ENCODE data around the gene FGF3. TPM values are rescaled to one million over a fixed set of nuclear protein-coding genes. Genes with fewer than 3 reads are reported as not detected.

Gene FGF3
- total RNA-seq, 1 donor from 2014 or later: not detected

GRCh38 chr11:69823641-69824265 lies 4.5 kb upstream of the FGF3 start:
- DNase-seq (ENCODE audit: low read depth): no peak
- H3K4me3 ChIP-seq (ENCODE audit: low read depth, low read length): no peak overlapping the region
- TF ChIP-seq, protein P1, sequence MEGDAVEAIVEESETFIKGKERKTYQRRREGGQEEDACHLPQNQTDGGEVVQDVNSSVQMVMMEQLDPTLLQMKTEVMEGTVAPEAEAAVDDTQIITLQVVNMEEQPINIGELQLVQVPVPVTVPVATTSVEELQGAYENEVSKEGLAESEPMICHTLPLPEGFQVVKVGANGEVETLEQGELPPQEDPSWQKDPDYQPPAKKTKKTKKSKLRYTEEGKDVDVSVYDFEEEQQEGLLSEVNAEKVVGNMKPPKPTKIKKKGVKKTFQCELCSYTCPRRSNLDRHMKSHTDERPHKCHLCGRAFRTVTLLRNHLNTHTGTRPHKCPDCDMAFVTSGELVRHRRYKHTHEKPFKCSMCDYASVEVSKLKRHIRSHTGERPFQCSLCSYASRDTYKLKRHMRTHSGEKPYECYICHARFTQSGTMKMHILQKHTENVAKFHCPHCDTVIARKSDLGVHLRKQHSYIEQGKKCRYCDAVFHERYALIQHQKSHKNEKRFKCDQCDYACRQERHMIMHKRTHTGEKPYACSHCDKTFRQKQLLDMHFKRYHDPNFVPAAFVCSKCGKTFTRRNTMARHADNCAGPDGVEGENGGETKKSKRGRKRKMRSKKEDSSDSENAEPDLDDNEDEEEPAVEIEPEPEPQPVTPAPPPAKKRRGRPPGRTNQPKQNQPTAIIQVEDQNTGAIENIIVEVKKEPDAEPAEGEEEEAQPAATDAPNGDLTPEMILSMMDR (conservative IDR thresholded peaks at IDR 0.05; ENCODE audit: low read depth, low read length): no peak

DNA sequence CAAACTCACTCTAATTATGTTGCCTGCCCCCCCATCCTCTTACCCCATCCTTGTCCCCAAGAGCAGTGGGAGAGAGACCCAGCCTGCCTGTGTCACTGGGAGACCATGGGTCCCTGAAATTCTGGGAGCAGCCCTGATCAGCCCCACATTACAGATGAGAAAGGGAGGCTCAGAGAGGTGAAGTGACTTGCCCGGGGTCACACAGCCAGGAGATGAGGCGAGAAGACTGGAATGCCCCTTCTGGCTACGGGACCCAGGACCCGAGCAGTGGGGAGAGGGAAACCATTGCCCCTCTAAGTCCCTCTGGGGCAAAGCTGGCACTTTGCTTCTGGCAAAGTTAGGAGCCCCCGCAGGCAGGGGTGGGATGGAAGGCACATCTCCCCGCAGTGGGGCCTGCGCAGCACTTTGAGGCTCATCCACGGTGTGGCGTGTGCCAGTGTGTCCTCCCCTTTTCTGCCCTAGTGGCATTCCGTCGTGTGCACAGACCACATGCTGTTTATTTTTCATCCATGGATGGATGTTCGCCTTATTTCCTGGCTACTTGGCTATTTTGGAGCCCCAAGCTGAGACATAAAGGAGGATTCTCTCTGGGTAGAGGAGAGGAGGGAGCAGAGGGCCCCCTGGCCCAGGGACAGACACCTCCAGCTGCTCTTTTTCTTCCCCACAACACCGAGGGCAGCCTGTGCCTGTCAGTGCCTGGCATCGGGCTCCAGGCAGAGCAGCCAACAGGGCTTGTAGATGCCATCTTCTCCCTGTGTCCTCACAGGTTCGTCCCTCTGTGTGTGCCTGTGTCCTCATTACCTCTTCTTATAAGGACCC lies 3.7 kb upstream of the FGF3 start:
- TF ChIP-seq, protein P1 (conservative IDR thresholded peaks at IDR 0.05; ENCODE audit: low read depth, low read length): no peak
- H3K4me3 ChIP-seq (ENCODE audit: low read depth, low read length): no peak overlapping the region
- no peak for DNase-seq (ENCODE audit: low read depth)

- no peak for DNase-seq (ENCODE audit: low read depth)
- TF ChIP-seq, protein P1 (conservative IDR thresholded peaks at IDR 0.05; ENCODE audit: low read depth, low read length): no peak
- no peak overlapping the region for H3K4me3 ChIP-seq (ENCODE audit: low read depth, low read length)
Measured at GRCh38 chr11:69821511-69822040, 2.4 kb upstream of the FGF3 start.

DNA sequence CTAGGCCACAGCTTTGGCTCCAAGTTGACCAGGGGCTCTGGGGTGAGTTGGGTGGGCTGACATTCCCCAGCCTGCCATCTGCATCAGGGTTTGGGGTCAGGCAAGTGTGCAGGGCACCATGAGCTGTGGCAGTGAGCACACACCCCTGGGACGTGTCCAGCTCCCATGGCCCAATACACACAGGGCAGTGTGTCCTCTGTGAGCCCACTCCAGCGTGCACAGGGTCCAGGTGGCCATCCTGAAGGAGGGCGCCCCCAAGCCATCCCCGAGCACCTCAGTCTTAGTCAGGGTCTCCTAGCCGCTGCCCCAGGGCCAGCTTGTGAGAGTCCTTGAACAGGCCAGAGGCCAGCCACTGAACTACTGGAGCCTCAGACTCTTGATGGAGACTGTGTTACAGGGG lies 1.2 kb upstream of the FGF3 start:
- TF ChIP-seq, protein P1 (conservative IDR thresholded peaks at IDR 0.05; ENCODE audit: low read depth, low read length): no peak
- DNase-seq (ENCODE audit: low read depth): no peak
- H3K4me3 ChIP-seq (ENCODE audit: low read depth, low read length): no peak overlapping the region

DNA sequence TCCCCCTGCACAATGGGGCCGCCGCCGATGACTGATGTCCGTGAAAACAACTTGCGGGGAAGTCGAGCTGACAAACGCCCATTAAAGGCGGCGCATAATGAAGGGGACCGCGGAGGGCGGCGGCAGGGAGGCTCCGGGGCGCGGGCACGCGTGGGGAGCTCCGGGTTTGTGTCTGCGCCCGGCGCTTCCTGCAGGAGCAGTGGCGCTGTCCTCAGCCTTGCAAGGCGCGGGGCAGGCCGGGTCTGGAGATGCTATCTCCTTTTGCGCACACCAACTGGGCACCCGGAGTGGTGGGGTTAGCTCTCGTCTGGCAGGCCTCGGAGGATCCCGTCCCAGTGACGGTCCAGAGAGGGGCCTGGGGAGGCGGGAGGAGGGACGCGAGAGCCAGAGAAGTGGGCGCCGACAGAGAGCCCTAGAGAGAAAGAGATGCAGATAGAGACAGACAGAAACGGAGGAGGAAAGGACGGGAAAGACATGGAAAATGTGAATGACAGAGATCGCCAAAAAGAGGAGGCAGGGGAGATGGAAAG lies 390 bp upstream of the FGF3 start:
- no peak overlapping the region for H3K4me3 ChIP-seq (ENCODE audit: low read depth, low read length)
- DNase-seq (ENCODE audit: low read depth): no peak
- TF ChIP-seq, protein P1 (conservative IDR thresholded peaks at IDR 0.05; ENCODE audit: low read depth, low read length): no peak

- no peak overlapping the region for H3K4me3 ChIP-seq (ENCODE audit: low read depth, low read length)
- TF ChIP-seq, protein P1 (conservative IDR thresholded peaks at IDR 0.05; ENCODE audit: low read depth, low read length): no peak
- no peak for DNase-seq (ENCODE audit: low read depth)
Measured at GRCh38 chr11:69818231-69818602, 999 bp downstream of the FGF3 start.

Measured in epithelial cell of proximal tubule (primary cell).